Endothelial cell of umbilical vein (primary cell): ENCODE measurements around the gene LRRC66.

Experiments
- CTCF ChIP-seq, 2 donors: IDR thresholded peaks; 1 replicate in 1 of 2; 2 replicates in 1 of 2; pipeline ENCODE4 v1.5.1; 2011; ENCODE audit warnings: low read length in 2 of 2, mild to moderate bottlenecking in 2 of 2, moderate library complexity in 2 of 2, control low read depth in 1 of 2, inconsistent platforms in 1 of 2, low read depth in 1 of 2; ENCODE audit not compliant: insufficient read depth in 1 of 2; ENCODE audit errors: extremely low read depth in 1 of 2
- EZH2 ChIP-seq: IDR thresholded peaks from 2 replicates; pipeline ENCODE4 v1.6.1; 2012; ENCODE audit warnings: borderline replicate concordance, low read depth, mild to moderate bottlenecking, moderate library complexity, low read length, inconsistent platforms; ENCODE audit not compliant: severe bottlenecking
- FOS ChIP-seq: IDR thresholded peaks from 2 replicates; pipeline ENCODE4 v1.6.1; 2011; ENCODE audit warnings: mild to moderate bottlenecking, low read length, moderate library complexity, borderline replicate concordance; ENCODE audit not compliant: insufficient read depth
- GATA2 ChIP-seq: IDR thresholded peaks from 2 replicates; pipeline ENCODE4 v1.7.0; 2011; ENCODE audit warnings: low read depth, mild to moderate bottlenecking, moderate library complexity, mixed read lengths, low read length; ENCODE audit not compliant: insufficient read length, insufficient read depth
- MAX ChIP-seq: IDR thresholded peaks from 2 replicates; pipeline ENCODE4 v1.6.1; 2011; ENCODE audit not compliant: insufficient read depth, insufficient read length
- MYC ChIP-seq: IDR thresholded peaks from one replicate; pipeline ENCODE4 v1.6.1; 2011; ENCODE audit warnings: mild to moderate bottlenecking, low read depth, low read length
- POLR2A ChIP-seq: IDR thresholded peaks from 2 replicates; pipeline ENCODE4 v1.6.1; 2012; ENCODE audit warnings: low read depth, mild to moderate bottlenecking, control low read depth, low read length
- POLR2AphosphoS5 ChIP-seq: IDR thresholded peaks from 2 replicates; pipeline ENCODE4 v1.6.1; 2012; ENCODE audit warnings: low read depth, mild to moderate bottlenecking, control low read depth, low read length, moderate library complexity; ENCODE audit not compliant: insufficient read depth

- no peak for TF ChIP-seq POLR2AphosphoS5
- TF ChIP-seq CTCF (IDR thresholded peaks at IDR 0.05; ENCODE audit: extremely low read depth in 1 of 2, insufficient read depth in 1 of 2, low read depth in 1 of 2, low read length in 2 of 2): no peak
- no peak for TF ChIP-seq POLR2A
- no peak for TF ChIP-seq MAX
- TF ChIP-seq EZH2: no peak
- TF ChIP-seq FOS: no peak
- no peak for TF ChIP-seq GATA2
- no peak for TF ChIP-seq MYC
Measured at GRCh38 chr4:52017814-52018213, 2.3 kb downstream of the LRRC66 start.
